GM21423 (cell line): ENCODE results near the gene CLK4.

Experiments used
- ATAC-seq: cut with Tn5 transposase; IDR thresholded peaks from one replicate; pipeline ENCODE4 v1.9.1; 2021; ENCODE audit warnings: mild to moderate bottlenecking, moderate library complexity; ENCODE audit not compliant: unreplicated experiment

Gene CLK4

GRCh38 chr5:178557416-178557815 lies 69.4 kb downstream of the CLK4 start:
- no peak for ATAC-seq

DNA sequence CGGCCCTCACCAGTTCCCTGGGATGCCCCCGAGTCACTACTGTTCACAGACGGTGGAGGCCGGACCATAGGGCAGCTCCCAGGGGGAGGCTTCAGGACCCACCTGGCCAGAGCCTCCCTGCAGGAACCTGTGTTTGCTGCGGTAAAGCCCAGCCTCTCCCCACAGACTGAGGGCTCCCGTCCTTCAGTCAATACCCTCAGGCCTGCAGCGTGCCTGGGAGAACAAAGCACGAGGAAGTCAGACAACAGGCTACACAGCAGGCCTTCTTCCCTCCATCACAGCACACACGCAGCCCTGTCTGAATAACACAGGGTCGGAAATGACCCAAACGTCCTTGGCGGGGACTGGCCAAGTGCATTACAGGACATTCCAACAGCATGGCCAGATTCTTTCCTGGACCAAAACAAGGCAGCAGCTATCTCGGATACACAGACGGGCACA lies 71.1 kb downstream of the CLK4 start:
- no peak for ATAC-seq

- no peak for ATAC-seq
Measured at GRCh38 chr5:178555005-178555404, 71.8 kb downstream of the CLK4 start.

GRCh38 chr5:178554311-178554710 lies 72.5 kb downstream of the CLK4 start:
- ATAC-seq: no peak

- ATAC-seq: no peak
Measured at GRCh38 chr5:178553517-178553916, 73.3 kb downstream of the CLK4 start.
